Measurements from ENCODE around the gene HOXA10.

DNA sequence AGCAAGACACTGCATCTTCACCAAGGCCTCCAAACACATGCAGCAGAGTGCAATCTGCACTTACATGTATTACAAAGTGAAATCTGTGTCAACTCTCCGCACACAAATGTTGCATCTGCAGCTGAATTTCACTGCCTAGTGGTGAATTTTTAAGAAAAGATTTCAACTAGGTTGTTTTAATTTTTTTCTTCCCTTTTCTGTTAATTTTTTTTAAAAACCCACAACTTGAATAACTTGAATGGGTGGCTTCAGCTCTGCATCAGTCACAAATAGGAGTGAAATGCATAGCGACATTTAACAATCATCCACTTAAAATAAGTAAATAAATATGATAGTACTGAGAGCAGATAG lies 19.9 kb upstream of the HOXA10 start:
- TF ChIP-seq CTCF (IDR thresholded peaks at IDR 0.05; ENCODE audit: poor library complexity) (no peak), EZH2 (IDR thresholded peaks at IDR 0.05; ENCODE audit: borderline replicate concordance) (peak; percentile 35), EZH2phosphoT487 (IDR thresholded peaks at IDR 0.05; ENCODE audit: low read depth, severe bottlenecking, unreplicated experiment) (peak; percentile 53)
